ENCODE data around the gene PIEZO2. TPM values are rescaled to one million over a fixed set of nuclear protein-coding genes. Genes with fewer than 3 reads are reported as not detected.

The PIEZO2 gene
- total RNA-seq, 1 experiment from 2014 or later: not detected

GRCh38 chr18:10748641-10749040, 400.7 kb downstream of the PIEZO2 start:
- no peak for DNase-seq (ENCODE audit: low spot score)

- DNase-seq (ENCODE audit: low spot score): no peak
These were observed 403.4 kb downstream of the PIEZO2 start for GRCh38 chr18:10745971-10746370.

GRCh38 chr18:10745219-10745618, 404.1 kb downstream of the PIEZO2 start:
- no peak for DNase-seq (ENCODE audit: low spot score)

- no peak for DNase-seq (ENCODE audit: low spot score)
These were observed 405.6 kb downstream of the PIEZO2 start for GRCh38 chr18:10743766-10744165.

- DNase-seq (ENCODE audit: low spot score): no peak
These were observed 410.2 kb downstream of the PIEZO2 start for GRCh38 chr18:10739152-10739551.

GRCh38 chr18:10736984-10737383, 412.4 kb downstream of the PIEZO2 start:
- no peak for DNase-seq (ENCODE audit: low spot score)

GRCh38 chr18:10732990-10733389, 416.4 kb downstream of the PIEZO2 start:
- no peak for DNase-seq (ENCODE audit: low spot score)

GRCh38 chr18:10727477-10727876, 421.9 kb downstream of the PIEZO2 start:
- DNase-seq (ENCODE audit: low spot score): no peak

- DNase-seq (ENCODE audit: low spot score): no peak
These were observed 422.9 kb downstream of the PIEZO2 start for GRCh38 chr18:10726198-10727068.

GRCh38 chr18:10724666-10725065, 424.7 kb downstream of the PIEZO2 start:
- no peak for DNase-seq (ENCODE audit: low spot score)

- no peak for DNase-seq (ENCODE audit: low spot score)
These were observed 425.9 kb downstream of the PIEZO2 start for GRCh38 chr18:10723496-10723895.

GRCh38 chr18:10718809-10719208, 430.6 kb downstream of the PIEZO2 start:
- DNase-seq (ENCODE audit: low spot score): no peak

GRCh38 chr18:10715791-10716190, 433.6 kb downstream of the PIEZO2 start:
- no peak for DNase-seq (ENCODE audit: low spot score)

GRCh38 chr18:10713409-10713808, 436.0 kb downstream of the PIEZO2 start:
- DNase-seq (ENCODE audit: low spot score): no peak

GRCh38 chr18:10707294-10707693, 442.1 kb downstream of the PIEZO2 start:
- no peak for DNase-seq (ENCODE audit: low spot score)

GRCh38 chr18:10705786-10706185, 443.6 kb downstream of the PIEZO2 start:
- no peak for DNase-seq (ENCODE audit: low spot score)

GRCh38 chr18:10705291-10705690, 444.1 kb downstream of the PIEZO2 start:
- DNase-seq (ENCODE audit: low spot score): no peak

- no peak for DNase-seq (ENCODE audit: low spot score)
These were observed 447.2 kb downstream of the PIEZO2 start for GRCh38 chr18:10702206-10702605.

- DNase-seq (ENCODE audit: low spot score): no peak
These were observed 459.0 kb downstream of the PIEZO2 start for GRCh38 chr18:10690366-10690765.

GRCh38 chr18:10690035-10690329, 459.4 kb downstream of the PIEZO2 start:
- no peak for DNase-seq (ENCODE audit: low spot score)

GRCh38 chr18:10689236-10690034, 459.9 kb downstream of the PIEZO2 start:
- no peak for DNase-seq (ENCODE audit: low spot score)

GRCh38 chr18:10688766-10689165, 460.6 kb downstream of the PIEZO2 start:
- no peak for DNase-seq (ENCODE audit: low spot score)

Data from HT-29 (cell line).